T-cell (primary cell): Measurements from ENCODE around the gene CEP57L1. TPM values are rescaled to one million over a fixed set of nuclear protein-coding genes. Genes with fewer than 3 reads are reported as not detected.
"Not testable (repeated sequence)": the region's sequence is repeated elsewhere in the genome, so short reads cannot be mapped to it uniquely, and the experiment has no call there.

ENCODE experiments used
- ATAC-seq, 4 experiments: fragments of 200-7000 bp in 3 of 4; fragments of 150-1000 bp in 1 of 4; cut with Tn5 transposase; replicated peaks in 1 of 4; 1 replicate in 3 of 4; 2 replicates in 1 of 4; pipeline ENCODE4 v1.10.0; 2021; ENCODE audit warnings: moderate library complexity in 3 of 4, mild to moderate bottlenecking in 2 of 4, moderate number of reproducible peaks in 1 of 4
- CTCF ChIA-PET, 2 donors: fragments of 300-600 bp; sonication (Branson Sonifier 250); formaldehyde crosslinking; loops; one replicate each; lab custom pipeline; 2022; ENCODE audit warnings: antibody characterized with exemption in 2 of 2; lab: Charles Lee
- POLR2A ChIA-PET, 2 donors: fragments of 300-600 bp; sonication (Branson Sonifier 250); formaldehyde crosslinking; loops; one replicate each; lab custom pipeline; 2022; ENCODE audit warnings: antibody characterized with exemption in 2 of 2; lab: Charles Lee
- DNase-seq, 35 experiments: peaks; one replicate each; pipeline versions ENCODE4 v3.0.0 to v3.0.0-alpha.2; 2013 to 2023
- H3K27ac ChIP-seq: one replicate; pipeline ENCODE4 v1.5.1; 2013; ENCODE audit warnings: low read length
- H3K27me3 ChIP-seq, 2 experiments: replicated peaks in 1 of 2; 1 replicate in 1 of 2; 2 replicates in 1 of 2; pipeline versions ENCODE4 v1.6.1 to v1.7.0; 2013; ENCODE audit warnings: low read length in 1 of 2, mixed read lengths in 1 of 2; ENCODE audit not compliant: control insufficient read depth in 2 of 2, insufficient read depth in 2 of 2; ENCODE audit errors: extremely low read depth in 1 of 2
- H3K36me3 ChIP-seq, 2 donors: 1 replicate in 1 of 2; 2 replicates in 1 of 2; pipeline versions ENCODE4 v1.6.1 to v1.7.0; 2013; ENCODE audit warnings: low read length in 1 of 2; ENCODE audit not compliant: control insufficient read depth in 2 of 2, insufficient read depth in 1 of 2; ENCODE audit errors: extremely low read depth in 1 of 2
- H3K4me1 ChIP-seq, 2 experiments: 1 replicate in 1 of 2; 2 replicates in 1 of 2; pipeline versions ENCODE4 v1.6.1 to v1.7.0; 2013; ENCODE audit warnings: low read length in 2 of 2, mixed read lengths in 1 of 2; ENCODE audit not compliant: insufficient read depth in 2 of 2, control insufficient read depth in 1 of 2; ENCODE audit errors: extremely low read depth in 1 of 2
- H3K4me3 ChIP-seq, 2 donors: 1 replicate in 1 of 2; 2 replicates in 1 of 2; pipeline versions ENCODE4 v1.5.1 to v1.7.0; 2013; ENCODE audit warnings: mild to moderate bottlenecking in 2 of 2, low read length in 1 of 2, moderate library complexity in 1 of 2; ENCODE audit not compliant: control insufficient read depth in 1 of 2; ENCODE audit errors: extremely low read depth in 1 of 2
- H3K9me3 ChIP-seq: 2 replicates; pipeline ENCODE4 v1.7.0; 2013
- H3K27ac Mint-ChIP-seq, 2 donors: one replicate each; pipeline ENCODE4 v1.8.0; 2020 to 2021; ENCODE audit warnings: mild to moderate bottlenecking in 2 of 2, mixed read lengths in 2 of 2
- H3K27me3 Mint-ChIP-seq, 2 donors: one replicate each; pipeline ENCODE4 v1.8.0; 2021 to 2022; ENCODE audit warnings: mixed read lengths in 2 of 2
- H3K36me3 Mint-ChIP-seq: one replicate; pipeline ENCODE4 v1.8.0; 2021; ENCODE audit warnings: mixed read lengths
- H3K4me1 Mint-ChIP-seq, 3 donors: one replicate each; pipeline ENCODE4 v1.8.0; 2020 to 2022; ENCODE audit warnings: mixed read lengths in 3 of 3, mild to moderate bottlenecking in 1 of 3
- H3K4me3 Mint-ChIP-seq, 3 donors: one replicate each; pipeline ENCODE4 v1.8.0; 2020 to 2022; ENCODE audit warnings: mild to moderate bottlenecking in 3 of 3, mixed read lengths in 3 of 3, moderate library complexity in 3 of 3
- H3K9me3 Mint-ChIP-seq, 3 donors: one replicate each; pipeline ENCODE4 v1.8.0; 2020 to 2022; ENCODE audit warnings: mixed read lengths in 3 of 3
- WGBS: methylation state at CpG from one replicate; pipeline ENCODE4 v1.1.5; 2013; ENCODE audit warnings: missing lambda C conversion rate; ENCODE audit not compliant: insufficient coverage; 5-methylcytosine and 5-hydroxymethylcytosine counted together
- total RNA-seq, 35 experiments: library from RNA in 6 of 35; stranded (reverse) in 6 of 35; fragments of 120-200 nt in 1 of 35; gene quantifications; one replicate each; pipeline versions ENCODE4 v1.2.1 to v1.2.4 and lab custom pipeline; 2013 to 2026

The CEP57L1 gene
- total RNA-seq, 5 donors from 2014 or later (not counting 1 experiment from before 2014, with no cell fraction given), result 5.2 to 7.9 (median 5.9) TPM

DNA sequence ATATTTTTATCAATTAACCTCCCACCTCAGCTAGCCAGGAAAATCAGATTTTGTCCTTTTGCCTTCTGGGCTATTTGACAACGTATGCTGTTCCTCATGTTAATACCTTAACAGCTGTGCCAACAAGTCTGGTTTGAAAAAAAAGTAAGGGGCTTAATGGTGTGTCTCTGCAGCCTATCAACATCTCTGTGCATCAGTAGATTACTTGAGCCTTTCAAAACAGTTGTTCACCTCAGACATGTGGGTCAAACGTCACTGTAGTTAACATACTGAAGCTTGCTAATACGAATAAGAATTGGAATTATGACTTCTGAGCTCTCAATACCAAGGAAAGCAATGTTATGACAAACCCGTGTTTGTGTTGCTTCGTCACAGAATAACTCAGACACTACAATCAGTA is 23.0 kb downstream of the CEP57L1 start:
- WGBS, result 93% methylated on average over 3 of the region's 5 CpGs
- no peak overlapping the region for H3K27ac ChIP-seq
- no peaks in the 10 kb centered on the region for H3K36me3 Mint-ChIP-seq
- H3K4me1 Mint-ChIP-seq, result peaks cover 13 to 26% (median 17%) of the 10 kb centered on the region in 3 donors
- ChIA-PET POLR2A (no interaction called here), CTCF (interaction anchor here in 1 of 2 donors (0.6 kb wide), 1 partner anchor 17 kb away, joined by 3 read pairs; no protein-coding TSS in a partner anchor)
- no peak overlapping the region for H3K4me3 ChIP-seq
- H3K36me3 ChIP-seq, result no peaks in the 10 kb centered on the region
- H3K9me3 ChIP-seq, result no peaks in the 10 kb centered on the region
- no peaks in the 10 kb centered on the region for H3K9me3 Mint-ChIP-seq
- no peaks in the 10 kb centered on the region for H3K27me3 Mint-ChIP-seq
- no peaks in the 10 kb centered on the region for H3K27me3 ChIP-seq
- no peak for DNase-seq
- no peak overlapping the region for H3K4me3 Mint-ChIP-seq
- no peak for ATAC-seq
- H3K4me1 ChIP-seq, result no peaks in the 10 kb centered on the region
- no peak overlapping the region for H3K27ac Mint-ChIP-seq

DNA sequence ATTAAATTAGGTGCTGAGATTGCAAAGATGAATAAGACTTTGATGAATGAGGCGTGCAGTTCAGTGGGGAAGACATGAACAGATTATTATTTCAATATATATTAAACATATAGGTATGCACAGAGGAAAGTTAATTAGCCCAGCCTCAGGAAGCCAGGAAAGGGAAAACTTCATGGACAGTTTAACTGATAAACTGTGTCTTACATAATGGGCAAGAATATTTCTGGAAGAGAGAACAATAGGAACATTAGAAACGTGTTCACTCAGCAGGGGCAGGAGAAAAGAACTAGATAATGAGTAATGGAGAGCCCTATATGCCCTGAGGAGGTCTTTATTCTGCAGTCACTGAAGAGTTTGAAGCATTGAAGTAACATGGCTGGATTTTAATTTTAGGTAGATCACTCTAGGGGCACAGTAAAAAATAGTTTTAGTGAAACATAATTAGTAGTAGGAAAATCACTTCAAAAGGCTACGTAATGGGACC is 23.6 kb downstream of the CEP57L1 start:
- H3K36me3 ChIP-seq, result no peaks in the 10 kb centered on the region
- CTCF ChIA-PET, result interaction anchor here in 1 of 2 donors (0.6 kb wide), 1 partner anchor 17 kb away, joined by 3 read pairs; no protein-coding TSS in a partner anchor
- Mint-ChIP-seq H3K4me1 (peaks cover 13 to 26% (median 17%) of the 10 kb centered on the region in 3 donors), H3K27ac (no peak overlapping the region), H3K36me3 (no peaks in the 10 kb centered on the region), H3K4me3 (no peak overlapping the region), H3K27me3 (no peaks in the 10 kb centered on the region), H3K9me3 (no peaks in the 10 kb centered on the region)
- no peak overlapping the region for H3K4me3 ChIP-seq
- H3K27me3 ChIP-seq, result no peaks in the 10 kb centered on the region
- ATAC-seq (no peak), DNase-seq (no peak)
- POLR2A ChIA-PET, result no interaction called here
- WGBS, result 100% methylated on average over 2 of the region's 3 CpGs
- H3K4me1 ChIP-seq, result no peaks in the 10 kb centered on the region
- H3K27ac ChIP-seq, result no peak overlapping the region
- no peaks in the 10 kb centered on the region for H3K9me3 ChIP-seq

DNA sequence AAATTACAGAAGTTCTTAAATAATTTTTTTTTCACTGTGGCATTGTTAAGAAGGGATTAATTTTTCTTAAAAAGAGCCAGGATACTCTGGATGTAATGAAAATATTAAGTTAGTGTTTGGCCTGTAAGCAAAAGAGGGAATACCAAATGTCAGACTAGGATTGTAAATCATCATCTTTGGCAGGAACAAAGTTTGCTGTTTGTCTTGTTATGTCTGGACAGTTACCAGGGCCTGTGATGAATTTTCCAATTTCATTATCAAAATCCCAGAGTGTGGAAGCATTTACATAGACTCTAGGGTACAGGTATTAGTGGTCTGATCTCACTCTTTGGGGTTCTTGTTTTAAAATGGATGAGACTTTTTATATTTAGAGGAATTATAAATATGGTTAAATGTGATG is 26.1 kb downstream of the CEP57L1 start:
- H3K4me3 ChIP-seq, result no peak overlapping the region
- DNase-seq, result no peak
- H3K27me3 ChIP-seq, result no peaks in the 10 kb centered on the region
- ChIA-PET POLR2A (no interaction called here), CTCF (no interaction called here)
- Mint-ChIP-seq H3K27ac (no peak overlapping the region), H3K36me3 (peaks cover 4% of the 10 kb centered on the region), H3K27me3 (no peaks in the 10 kb centered on the region), H3K9me3 (no peaks in the 10 kb centered on the region), H3K4me3 (no peak overlapping the region), H3K4me1 (peaks cover 13 to 26% (median 17%) of the 10 kb centered on the region in 3 donors)
- H3K9me3 ChIP-seq, result no peaks in the 10 kb centered on the region
- H3K36me3 ChIP-seq, result no peaks in the 10 kb centered on the region
- H3K27ac ChIP-seq, result no peak overlapping the region
- ATAC-seq, result no peak
- H3K4me1 ChIP-seq, result no peaks in the 10 kb centered on the region

DNA sequence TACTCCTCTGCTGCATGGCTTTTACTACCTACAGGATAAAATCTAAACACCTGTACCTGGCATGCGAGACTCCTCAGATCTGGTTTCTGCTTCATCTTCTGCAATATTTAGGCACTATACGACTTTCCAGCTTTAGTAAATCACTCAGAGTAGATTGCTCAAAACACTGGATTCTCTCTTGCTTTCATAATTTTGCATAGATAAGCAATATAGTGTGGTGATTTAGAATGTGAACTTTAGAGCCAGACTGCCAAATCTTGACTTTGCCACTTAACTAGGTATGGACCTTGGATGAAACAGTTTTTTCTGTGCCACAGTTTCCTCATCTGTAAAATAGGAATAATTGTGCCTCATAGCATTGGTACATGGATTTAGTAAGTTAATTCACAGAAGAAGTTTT is 28.9 kb downstream of the CEP57L1 start:
- no peaks in the 10 kb centered on the region for H3K36me3 ChIP-seq
- no peaks in the 10 kb centered on the region for H3K4me1 ChIP-seq
- ATAC-seq (no peak), DNase-seq (no peak)
- H3K4me1 Mint-ChIP-seq, result peaks cover 13 to 18% (median 17%) of the 10 kb centered on the region in 3 donors
- no peak overlapping the region for H3K4me3 Mint-ChIP-seq
- H3K27me3 Mint-ChIP-seq, result no peaks in the 10 kb centered on the region
- no peak overlapping the region for H3K27ac ChIP-seq
- no peaks in the 10 kb centered on the region for H3K27me3 ChIP-seq
- ChIA-PET POLR2A (no interaction called here), CTCF (interaction anchor here in 1 of 2 donors (0.6 kb wide), 1 partner anchor 465 kb away, joined by 7 read pairs; no protein-coding TSS in a partner anchor)
- no peak overlapping the region for H3K4me3 ChIP-seq
- WGBS, result no CpG with 5 or more reads among the region's 2 CpGs
- no peaks in the 10 kb centered on the region for H3K9me3 Mint-ChIP-seq
- no peaks in the 10 kb centered on the region for H3K9me3 ChIP-seq
- peaks cover 13% of the 10 kb centered on the region for H3K36me3 Mint-ChIP-seq
- H3K27ac Mint-ChIP-seq, result no peak overlapping the region

DNA sequence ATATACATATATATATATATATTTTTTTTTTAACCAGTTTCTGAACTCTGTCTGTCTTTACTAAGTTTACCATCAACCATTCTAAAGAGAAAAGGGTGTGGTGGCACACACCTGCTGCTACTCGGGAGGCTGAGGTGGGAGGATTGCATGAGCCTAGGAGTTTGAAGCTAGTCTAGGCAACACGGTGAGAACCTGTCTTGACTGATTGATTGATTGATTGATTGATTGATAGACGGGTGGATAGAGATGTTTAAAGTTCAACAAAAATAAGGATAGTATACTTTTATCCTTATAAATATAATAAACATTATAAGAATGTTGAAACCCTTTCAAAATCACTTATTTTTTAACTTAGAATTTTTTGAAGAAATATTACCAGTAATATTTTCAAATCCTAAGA is 30.2 kb downstream of the CEP57L1 start:
- CTCF ChIA-PET, result no interaction called here
- peaks cover 0 to 8% (median 8%) of the 10 kb centered on the region in 3 donors for H3K4me1 Mint-ChIP-seq
- H3K9me3 Mint-ChIP-seq, result no peaks in the 10 kb centered on the region
- Histone ChIP-seq H3K27me3 (no peaks in the 10 kb centered on the region), H3K4me3 (no peak overlapping the region), H3K9me3 (no peaks in the 10 kb centered on the region), H3K4me1 (no peaks in the 10 kb centered on the region), H3K36me3 (no peaks in the 10 kb centered on the region), H3K27ac (no peak overlapping the region)
- no CpG with 5 or more reads among the region's 3 CpGs for WGBS
- H3K4me3 Mint-ChIP-seq, result no peak overlapping the region
- no peak for DNase-seq
- no peak for ATAC-seq
- POLR2A ChIA-PET, result no interaction called here
- H3K27me3 Mint-ChIP-seq, result no peaks in the 10 kb centered on the region
- H3K36me3 Mint-ChIP-seq, result peaks cover 20% of the 10 kb centered on the region
- H3K27ac Mint-ChIP-seq, result no peak overlapping the region

DNA sequence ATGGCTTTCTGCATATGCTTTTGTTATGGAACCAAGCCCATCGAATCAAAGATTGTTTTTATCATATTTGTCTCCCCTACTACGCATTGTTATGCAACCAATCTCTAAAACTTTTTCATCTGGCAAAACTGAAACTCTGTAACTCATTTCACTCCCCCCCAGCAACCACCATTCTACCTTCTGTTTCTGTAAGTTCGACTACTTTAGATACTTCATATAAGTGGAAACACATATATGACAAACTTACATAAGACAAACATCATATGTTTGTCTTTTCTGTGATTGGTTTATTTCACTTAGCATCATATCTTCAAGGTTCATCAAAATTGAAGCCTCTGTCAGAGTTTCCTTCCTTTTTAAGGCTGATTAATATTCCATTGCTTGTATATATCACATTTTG is 34.8 kb downstream of the CEP57L1 start:
- no peak overlapping the region for H3K27ac Mint-ChIP-seq
- H3K9me3 Mint-ChIP-seq, result no peaks in the 10 kb centered on the region
- H3K27me3 Mint-ChIP-seq, result no peaks in the 10 kb centered on the region
- ChIA-PET CTCF (no interaction called here), POLR2A (no interaction called here)
- Histone ChIP-seq H3K27me3 (no peaks in the 10 kb centered on the region), H3K4me3 (no peak overlapping the region), H3K36me3 (no peaks in the 10 kb centered on the region), H3K4me1 (no peaks in the 10 kb centered on the region), H3K27ac (no peak overlapping the region), H3K9me3 (no peaks in the 10 kb centered on the region)
- ATAC-seq (no peak), DNase-seq (no peak)
- H3K36me3 Mint-ChIP-seq, result peaks cover 29% of the 10 kb centered on the region
- 100% methylated on average over 2 of the region's 3 CpGs for WGBS
- H3K4me3 Mint-ChIP-seq, result no peak overlapping the region
- H3K4me1 Mint-ChIP-seq, result no peaks in the 10 kb centered on the region

DNA sequence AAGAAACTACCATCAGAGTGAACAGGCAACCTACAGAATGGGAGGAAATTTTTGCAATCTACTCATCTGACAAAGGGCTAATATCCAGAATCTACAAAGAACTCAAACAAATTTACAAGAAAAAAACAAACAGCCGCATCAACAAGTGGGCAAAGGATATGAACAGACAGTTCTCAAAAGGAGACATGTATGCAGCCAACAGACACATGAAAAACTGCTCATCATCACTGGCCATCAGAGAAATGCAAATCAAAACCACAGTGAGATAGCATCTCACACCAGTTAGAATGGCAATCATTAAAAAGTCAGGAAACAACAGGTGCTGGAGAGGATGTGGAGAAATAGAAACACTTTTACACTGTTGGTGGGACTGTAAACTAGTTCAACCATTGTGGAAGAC is 40.3 kb downstream of the CEP57L1 start:
- H3K27ac ChIP-seq, H3K27ac Mint-ChIP-seq, H3K36me3 ChIP-seq, H3K9me3 ChIP-seq, ATAC-seq, DNase-seq, H3K4me1 ChIP-seq, H3K27me3 ChIP-seq, POLR2A ChIA-PET, H3K4me3 ChIP-seq, H3K9me3 Mint-ChIP-seq, CTCF ChIA-PET, H3K4me1 Mint-ChIP-seq, H3K4me3 Mint-ChIP-seq, H3K27me3 Mint-ChIP-seq: not testable (repeated sequence)
- peaks cover 16% of the 10 kb centered on the region for H3K36me3 Mint-ChIP-seq
- 100% methylated on average over 1 of the region's 1 CpG for WGBS
